CD4-positive, alpha-beta T cell treated with Interleukin-1 beta for 1 hour (primary cell): ENCODE measurements around the gene CASZ1.

Experiments used
- DNase-seq, 2 donors: peaks; one replicate each; pipeline ENCODE4 v3.0.0-alpha.2; 2020 to 2022

Gene CASZ1

GRCh38 chr1:10665930-10666850 is 130.3 kb downstream of the CASZ1 start:
- DNase-seq, result no peak

GRCh38 chr1:10665226-10665625 is 131.2 kb downstream of the CASZ1 start:
- no peak for DNase-seq

DNA sequence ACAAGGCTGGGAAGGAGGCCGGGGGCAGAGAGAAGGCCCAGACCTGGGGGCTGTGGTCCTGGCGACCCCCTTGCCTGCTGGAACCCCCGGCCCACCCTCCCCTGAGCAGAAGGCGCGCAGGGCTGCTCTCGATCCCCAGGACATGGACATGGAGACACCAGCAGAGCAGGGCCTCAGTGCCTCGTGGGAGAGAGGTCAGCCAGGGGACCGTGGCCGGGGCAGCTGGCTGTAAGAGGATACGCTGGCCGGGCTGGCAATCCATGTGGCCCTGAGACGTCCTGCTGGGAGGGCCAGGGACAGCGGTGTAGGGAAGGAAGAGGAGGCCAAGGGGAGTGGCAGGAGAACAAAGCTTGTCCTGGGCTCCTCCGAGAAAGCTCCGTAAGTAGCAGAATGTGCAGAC is 132.2 kb downstream of the CASZ1 start:
- no peak for DNase-seq

- no peak for DNase-seq
These were observed 132.8 kb downstream of the CASZ1 start for GRCh38 chr1:10663678-10664035.

GRCh38 chr1:10662824-10663677 is 133.4 kb downstream of the CASZ1 start:
- no peak for DNase-seq

DNA sequence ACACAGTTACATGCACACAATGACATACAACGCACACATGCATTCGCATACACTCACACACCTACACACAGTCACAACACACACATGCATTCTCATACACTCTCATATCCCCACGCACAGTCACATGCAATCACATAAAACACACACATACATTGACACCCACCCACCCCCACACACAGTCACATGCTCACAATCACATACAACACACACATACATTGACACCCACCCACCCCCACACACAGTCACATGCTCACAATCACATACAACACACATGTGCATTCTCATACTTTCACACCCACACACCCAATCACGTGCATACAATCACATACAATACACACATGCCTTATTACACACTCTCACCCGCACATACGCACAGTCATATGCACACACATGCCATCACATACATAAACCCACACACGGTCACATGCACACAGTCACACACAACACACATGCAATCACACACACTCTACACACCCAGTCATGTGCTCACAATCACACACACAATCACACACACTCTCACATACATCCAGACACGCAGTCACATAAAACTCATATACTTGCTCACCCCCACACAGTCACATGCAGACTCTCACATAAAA is 134.3 kb downstream of the CASZ1 start:
- no peak for DNase-seq

DNA sequence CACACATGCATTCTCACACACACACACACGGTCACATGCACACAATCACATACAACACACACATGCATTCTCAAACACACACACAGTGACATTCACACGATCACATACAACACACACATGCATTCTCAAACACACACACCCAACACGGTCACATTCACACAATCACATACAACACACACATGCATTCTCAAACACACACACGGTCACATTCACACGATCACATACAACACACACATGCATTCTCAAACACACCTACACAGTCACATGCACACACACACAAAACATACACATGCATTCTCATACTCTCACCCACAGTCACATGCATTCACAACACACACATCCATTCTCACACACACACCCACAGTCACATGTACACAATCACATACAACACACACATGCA is 135.0 kb downstream of the CASZ1 start:
- no peak for DNase-seq

GRCh38 chr1:10659646-10660540 is 136.6 kb downstream of the CASZ1 start:
- DNase-seq, result no peak

GRCh38 chr1:10659218-10659617 is 137.2 kb downstream of the CASZ1 start:
- DNase-seq, result no peak

DNA sequence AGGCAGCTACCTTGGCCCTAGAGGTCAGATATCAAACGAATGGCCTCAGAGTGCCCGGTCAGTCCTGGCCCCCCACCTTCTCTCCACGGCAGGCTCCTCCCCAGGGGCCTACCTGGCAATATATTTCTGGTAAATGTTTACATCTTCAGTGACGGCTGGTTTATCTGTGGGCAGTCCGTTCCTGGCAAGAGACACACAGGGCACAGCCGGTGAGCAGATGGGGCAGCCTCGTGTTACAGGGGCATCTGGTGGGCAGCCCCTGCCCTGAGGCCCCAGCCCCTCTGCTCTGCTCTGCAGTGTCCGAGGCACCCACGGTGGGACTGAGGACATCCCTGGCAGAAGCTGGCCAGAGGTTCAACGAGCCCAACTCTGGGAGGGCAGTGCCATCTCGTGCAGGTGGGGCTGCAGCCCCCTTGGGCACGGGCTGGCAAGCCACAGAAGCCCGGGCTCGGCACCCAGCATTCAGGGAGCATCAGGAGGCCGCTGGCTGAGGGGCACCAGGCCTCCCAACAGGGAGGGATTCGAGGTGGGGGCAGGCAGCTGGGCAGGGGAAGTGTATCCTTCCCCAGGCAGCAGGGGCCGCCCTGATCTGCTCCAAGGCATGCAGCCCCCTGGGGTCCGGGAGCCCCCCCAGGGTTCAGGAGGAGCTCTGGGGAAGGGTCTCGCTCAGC is 137.9 kb downstream of the CASZ1 start:
- no peak for DNase-seq

GRCh38 chr1:10657088-10657847 is 139.2 kb downstream of the CASZ1 start:
- DNase-seq, result no peak

- no peak for DNase-seq
These were observed 140.0 kb downstream of the CASZ1 start for GRCh38 chr1:10656431-10656830.

DNA sequence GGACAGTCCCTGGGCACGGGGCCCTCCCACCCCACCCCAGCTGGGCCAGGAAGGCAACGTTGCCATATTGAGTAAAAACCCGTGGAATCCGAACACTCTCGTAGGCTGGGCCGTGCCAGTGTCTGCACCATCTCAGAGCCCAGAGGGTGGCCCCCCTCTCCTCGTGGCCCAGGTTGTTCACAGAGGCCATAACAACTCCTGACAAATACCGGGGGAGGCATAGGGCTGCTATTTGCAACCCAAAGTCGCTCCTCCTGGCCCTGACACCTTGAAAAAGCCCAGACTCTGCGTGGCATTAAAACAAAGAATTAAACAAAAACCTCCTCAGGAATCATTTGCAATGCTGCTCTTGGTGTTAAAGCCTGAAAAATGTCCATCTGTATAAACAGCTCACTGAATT is 141.4 kb downstream of the CASZ1 start:
- no peak for DNase-seq

- DNase-seq, result no peak
These were observed 142.9 kb downstream of the CASZ1 start for GRCh38 chr1:10653370-10654125.

DNA sequence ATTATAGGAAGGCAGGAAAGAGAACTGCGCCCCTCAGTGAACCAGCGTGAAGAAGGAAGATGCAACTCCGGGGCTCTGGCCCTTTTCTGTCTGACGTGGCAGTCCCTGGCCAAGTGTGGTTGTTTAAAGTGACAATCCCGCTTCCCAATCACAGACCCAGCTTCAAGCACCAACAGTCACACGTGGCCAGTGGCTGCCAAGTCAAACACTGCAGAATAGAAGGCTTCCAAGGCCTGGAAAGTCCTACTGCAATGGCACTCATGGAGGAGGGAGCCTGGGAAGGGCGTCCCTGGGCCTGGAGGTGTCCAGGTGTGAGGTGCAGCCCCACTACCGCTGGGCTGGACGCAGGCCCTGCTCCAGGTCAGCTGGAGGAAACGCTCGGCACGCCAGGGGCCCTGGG is 143.8 kb downstream of the CASZ1 start:
- DNase-seq, result no peak

DNA sequence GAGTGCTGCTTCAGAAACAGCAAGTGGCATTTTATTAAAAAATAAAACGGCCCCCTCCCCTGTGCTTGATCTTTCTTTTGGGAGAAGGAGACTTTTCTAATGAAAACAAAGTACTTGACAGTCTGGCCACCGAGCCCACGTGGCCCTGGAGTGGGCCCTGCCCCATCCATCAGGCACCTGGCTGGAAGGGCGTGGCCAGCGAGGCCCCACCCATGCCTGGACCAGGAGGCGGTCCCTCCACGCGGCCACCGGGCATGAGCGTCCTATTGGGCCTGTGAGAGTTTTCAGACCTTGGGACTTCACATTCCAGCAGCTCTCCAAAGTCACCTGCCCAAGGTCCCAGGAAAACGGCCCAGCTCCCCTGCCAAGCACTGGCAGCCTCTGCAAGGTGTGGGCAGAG is 144.7 kb downstream of the CASZ1 start:
- no peak for DNase-seq

- DNase-seq, result no peak
These were observed 145.1 kb downstream of the CASZ1 start for GRCh38 chr1:10651389-10651766.

GRCh38 chr1:10650556-10651388 is 145.7 kb downstream of the CASZ1 start:
- DNase-seq, result no peak

DNA sequence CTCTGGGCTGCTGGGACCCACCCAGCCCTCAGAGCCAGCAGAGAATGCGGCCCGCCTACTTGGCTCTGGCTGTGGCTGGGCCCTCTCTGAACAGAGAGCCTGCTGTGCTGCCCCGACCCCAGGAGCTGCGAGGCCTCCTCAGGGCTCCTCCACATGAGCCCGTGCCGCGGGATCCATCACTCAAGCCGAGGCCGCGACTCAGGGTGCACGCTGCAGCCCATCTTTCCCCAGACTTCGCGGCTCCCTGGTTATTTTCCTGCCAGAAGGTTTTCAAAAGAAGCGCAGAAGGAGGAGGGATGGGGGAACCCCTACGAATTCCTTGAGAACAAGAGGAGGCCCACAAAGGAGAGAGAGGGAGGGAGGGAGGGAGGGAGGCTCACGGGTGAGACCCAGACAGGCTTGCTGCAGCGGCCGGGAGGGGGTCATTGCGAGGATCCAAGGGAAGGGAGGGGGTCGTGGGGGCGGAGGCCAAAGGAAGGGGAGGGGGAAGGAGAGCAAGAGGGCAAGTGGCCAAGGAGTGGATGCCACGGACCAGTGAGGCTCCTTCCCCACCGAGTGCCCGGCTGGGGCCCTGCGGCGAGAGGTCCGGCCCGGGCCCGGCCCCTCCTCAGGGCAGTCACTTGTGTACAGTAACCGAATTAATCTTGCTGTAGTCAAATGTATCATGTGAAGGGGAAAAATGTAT is 146.8 kb downstream of the CASZ1 start:
- no peak for DNase-seq
